ENCODE results near the gene PLCD3. TPM values are rescaled to one million over a fixed set of nuclear protein-coding genes. Genes with fewer than 3 reads are reported as not detected.

The PLCD3 gene
- total and polyA plus RNA-seq, 9 of the 15 experiments (the other 6 are each of a cell fraction or from before 2014, with no cell fraction given), result 0.20 to 22.6 (median 7.5) TPM

- no peak for TF ChIP-seq SOX6 (IDR thresholded peaks at IDR 0.05)
- no peak for TF ChIP-seq ZNF280A (IDR thresholded peaks at IDR 0.05; ENCODE audit: low read depth, partially characterized antibody)
- no peak for TF ChIP-seq ILF3 (IDR thresholded peaks at IDR 0.05; ENCODE audit: borderline replicate concordance)
- TF ChIP-seq HNRNPH1 (optimal IDR thresholded peaks at IDR 0.05; ENCODE audit: low read depth, low read length), result no peak
- TF ChIP-seq, protein P1, sequence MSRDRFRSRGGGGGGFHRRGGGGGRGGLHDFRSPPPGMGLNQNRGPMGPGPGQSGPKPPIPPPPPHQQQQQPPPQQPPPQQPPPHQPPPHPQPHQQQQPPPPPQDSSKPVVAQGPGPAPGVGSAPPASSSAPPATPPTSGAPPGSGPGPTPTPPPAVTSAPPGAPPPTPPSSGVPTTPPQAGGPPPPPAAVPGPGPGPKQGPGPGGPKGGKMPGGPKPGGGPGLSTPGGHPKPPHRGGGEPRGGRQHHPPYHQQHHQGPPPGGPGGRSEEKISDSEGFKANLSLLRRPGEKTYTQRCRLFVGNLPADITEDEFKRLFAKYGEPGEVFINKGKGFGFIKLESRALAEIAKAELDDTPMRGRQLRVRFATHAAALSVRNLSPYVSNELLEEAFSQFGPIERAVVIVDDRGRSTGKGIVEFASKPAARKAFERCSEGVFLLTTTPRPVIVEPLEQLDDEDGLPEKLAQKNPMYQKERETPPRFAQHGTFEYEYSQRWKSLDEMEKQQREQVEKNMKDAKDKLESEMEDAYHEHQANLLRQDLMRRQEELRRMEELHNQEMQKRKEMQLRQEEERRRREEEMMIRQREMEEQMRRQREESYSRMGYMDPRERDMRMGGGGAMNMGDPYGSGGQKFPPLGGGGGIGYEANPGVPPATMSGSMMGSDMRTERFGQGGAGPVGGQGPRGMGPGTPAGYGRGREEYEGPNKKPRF (IDR thresholded peaks at IDR 0.05; ENCODE audit: low read depth, low read length), result no peak
- no peak for TF ChIP-seq ZBTB2 (IDR thresholded peaks at IDR 0.05)
- TF ChIP-seq ZBTB43 (CRISPR knock-in tag; IDR thresholded peaks at IDR 0.05), result no peak
- TF ChIP-seq, protein P2, sequence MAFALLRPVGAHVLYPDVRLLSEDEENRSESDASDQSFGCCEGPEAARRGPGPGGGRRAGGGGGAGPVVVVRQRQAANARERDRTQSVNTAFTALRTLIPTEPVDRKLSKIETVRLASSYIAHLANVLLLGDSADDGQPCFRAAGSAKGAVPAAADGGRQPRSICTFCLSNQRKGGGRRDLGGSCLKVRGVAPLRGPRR (CRISPR knock-in tag; IDR thresholded peaks at IDR 0.05), result no peak
- no peak for TF ChIP-seq ESRRB (CRISPR knock-in tag; IDR thresholded peaks at IDR 0.05; ENCODE audit: borderline replicate concordance)
- TF ChIP-seq, protein P3, sequence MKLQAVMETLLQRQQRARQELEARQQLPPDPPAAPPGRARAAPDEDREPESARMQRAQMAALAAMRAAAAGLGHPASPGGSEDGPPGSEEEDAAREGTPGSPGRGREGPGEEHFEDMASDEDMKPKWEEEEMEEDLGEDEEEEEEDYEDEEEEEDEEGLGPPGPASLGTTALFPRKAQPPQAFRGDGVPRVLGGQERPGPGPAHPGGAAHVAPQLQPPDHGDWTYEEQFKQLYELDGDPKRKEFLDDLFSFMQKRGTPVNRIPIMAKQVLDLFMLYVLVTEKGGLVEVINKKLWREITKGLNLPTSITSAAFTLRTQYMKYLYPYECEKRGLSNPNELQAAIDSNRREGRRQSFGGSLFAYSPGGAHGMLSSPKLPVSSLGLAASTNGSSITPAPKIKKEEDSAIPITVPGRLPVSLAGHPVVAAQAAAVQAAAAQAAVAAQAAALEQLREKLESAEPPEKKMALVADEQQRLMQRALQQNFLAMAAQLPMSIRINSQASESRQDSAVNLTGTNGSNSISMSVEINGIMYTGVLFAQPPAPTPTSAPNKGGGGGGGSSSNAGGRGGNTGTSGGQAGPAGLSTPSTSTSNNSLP (IDR thresholded peaks at IDR 0.05; ENCODE audit: borderline replicate concordance, low read depth, low read length), result no peak
- peak; percentile 95 for TF ChIP-seq NFRKB (IDR thresholded peaks at IDR 0.05; ENCODE audit: low read depth)
- TF ChIP-seq SAFB (IDR thresholded peaks at IDR 0.05; ENCODE audit: borderline replicate concordance, low read depth, low read length), result no peak
- TF ChIP-seq HSF4 (CRISPR knock-in tag; IDR thresholded peaks at IDR 0.05; ENCODE audit: borderline replicate concordance), result no peak
- TF ChIP-seq MLLT1 (IDR thresholded peaks at IDR 0.05), result no peak
- TF ChIP-seq HMG20B (CRISPR knock-in tag; IDR thresholded peaks at IDR 0.05), result no peak
- TF ChIP-seq MAZ (CRISPR knock-in tag; conservative IDR thresholded peaks at IDR 0.05 in 1 of 2, IDR thresholded peaks at IDR 0.05 in 1 of 2), result peak; percentile 21 to 66; a peak in 3 of 4 replicates
Measured at GRCh38 chr17:45060797-45061605, 71.3 kb downstream of the PLCD3 start, which contains the start of gene NMT1 (continued).

All from K562 (cell line).